GM18873 (cell line): ENCODE measurements around the gene HDAC10.

Experiments
- ATAC-seq: cut with Tn5 transposase; IDR thresholded peaks from one replicate; pipeline ENCODE4 v1.9.1; 2021; ENCODE audit warnings: mild to moderate bottlenecking, moderate library complexity, moderate number of reproducible peaks; ENCODE audit not compliant: unreplicated experiment, low FRiP score

Gene HDAC10, protein sequence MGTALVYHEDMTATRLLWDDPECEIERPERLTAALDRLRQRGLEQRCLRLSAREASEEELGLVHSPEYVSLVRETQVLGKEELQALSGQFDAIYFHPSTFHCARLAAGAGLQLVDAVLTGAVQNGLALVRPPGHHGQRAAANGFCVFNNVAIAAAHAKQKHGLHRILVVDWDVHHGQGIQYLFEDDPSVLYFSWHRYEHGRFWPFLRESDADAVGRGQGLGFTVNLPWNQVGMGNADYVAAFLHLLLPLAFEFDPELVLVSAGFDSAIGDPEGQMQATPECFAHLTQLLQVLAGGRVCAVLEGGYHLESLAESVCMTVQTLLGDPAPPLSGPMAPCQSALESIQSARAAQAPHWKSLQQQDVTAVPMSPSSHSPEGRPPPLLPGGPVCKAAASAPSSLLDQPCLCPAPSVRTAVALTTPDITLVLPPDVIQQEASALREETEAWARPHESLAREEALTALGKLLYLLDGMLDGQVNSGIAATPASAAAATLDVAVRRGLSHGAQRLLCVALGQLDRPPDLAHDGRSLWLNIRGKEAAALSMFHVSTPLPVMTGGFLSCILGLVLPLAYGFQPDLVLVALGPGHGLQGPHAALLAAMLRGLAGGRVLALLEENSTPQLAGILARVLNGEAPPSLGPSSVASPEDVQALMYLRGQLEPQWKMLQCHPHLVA

DNA sequence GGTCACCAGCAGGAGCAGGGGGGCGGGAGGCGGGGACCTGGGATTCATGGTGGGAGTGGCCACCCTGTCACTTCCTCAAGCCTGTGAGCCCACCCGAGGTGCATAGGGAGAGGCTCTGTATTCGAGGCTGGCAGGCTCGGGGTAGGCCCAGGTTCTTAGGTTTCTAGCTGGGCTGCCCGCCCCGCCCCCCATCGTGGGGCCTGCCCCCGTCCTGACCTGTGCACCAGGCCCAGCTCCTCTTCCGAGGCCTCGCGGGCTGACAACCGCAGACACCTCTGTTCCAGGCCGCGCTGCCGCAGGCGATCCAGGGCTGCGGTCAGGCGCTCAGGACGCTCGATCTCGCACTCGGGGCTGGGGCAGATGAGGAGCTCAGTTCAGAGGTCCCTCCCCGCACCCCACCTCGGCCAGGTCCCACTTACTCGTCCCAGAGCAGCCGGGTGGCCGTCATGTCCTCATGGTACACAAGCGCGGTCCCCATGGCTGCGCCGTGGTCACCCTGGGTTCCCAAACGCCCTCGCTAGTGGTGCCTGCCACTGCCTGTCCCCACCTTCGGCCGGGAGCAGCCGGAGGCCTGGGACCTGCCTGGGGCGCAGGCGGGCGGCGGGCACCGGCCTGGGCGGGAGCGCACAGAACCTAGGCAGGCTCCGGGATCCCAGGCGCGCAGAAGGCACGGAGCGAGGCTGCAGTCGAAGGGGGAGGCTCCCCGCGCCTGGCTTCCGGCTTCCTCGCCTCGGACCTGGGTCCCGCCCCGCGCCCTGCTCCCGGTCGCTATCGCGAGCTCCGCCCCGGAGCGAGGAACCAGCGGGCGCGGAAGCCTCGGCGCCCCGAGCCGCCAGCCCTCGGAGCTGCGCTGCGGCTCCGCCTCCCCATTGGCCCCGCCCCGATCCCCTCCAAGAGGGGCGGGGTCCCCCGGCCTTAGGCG, at the start of gene HDAC10:
Gene HDAC10 (minus strand): TSS at position 711 of the 922 bp plus-strand sequence. CDS start 233 bp downstream, at position 478.
- ATAC-seq: no peak

DNA sequence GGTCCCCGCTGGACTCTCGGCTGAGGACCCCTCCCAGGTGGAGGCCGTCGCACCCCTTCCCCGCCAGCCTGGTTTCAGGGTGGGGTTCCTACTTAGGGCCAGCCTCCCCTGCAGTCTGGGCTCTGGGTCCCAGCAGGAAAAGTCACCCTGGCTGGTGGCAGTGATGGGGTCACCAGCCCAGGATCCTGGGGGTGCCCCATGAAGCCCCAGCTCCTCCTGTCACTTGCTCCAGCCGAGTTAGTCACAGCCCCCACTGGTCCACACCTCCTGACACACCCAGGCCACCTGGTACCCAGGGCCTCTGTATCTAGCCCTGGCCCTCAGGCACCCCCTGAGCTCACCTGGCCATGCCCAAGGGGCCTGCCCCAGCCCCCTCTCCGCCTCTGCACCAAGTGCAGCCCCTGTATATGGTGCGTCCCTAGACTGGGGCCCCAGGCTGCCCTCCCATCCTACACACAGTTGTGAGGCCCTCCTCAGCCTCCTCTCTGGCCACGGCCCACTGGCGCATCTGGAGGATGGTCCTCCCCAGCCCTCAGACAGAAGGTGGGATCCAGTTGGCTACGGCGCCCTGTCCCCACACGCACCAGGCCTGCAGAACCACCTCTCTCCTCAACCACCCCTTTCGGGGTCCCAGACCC, 49.7 kb upstream of the HDAC10 start:
- no peak for ATAC-seq

DNA sequence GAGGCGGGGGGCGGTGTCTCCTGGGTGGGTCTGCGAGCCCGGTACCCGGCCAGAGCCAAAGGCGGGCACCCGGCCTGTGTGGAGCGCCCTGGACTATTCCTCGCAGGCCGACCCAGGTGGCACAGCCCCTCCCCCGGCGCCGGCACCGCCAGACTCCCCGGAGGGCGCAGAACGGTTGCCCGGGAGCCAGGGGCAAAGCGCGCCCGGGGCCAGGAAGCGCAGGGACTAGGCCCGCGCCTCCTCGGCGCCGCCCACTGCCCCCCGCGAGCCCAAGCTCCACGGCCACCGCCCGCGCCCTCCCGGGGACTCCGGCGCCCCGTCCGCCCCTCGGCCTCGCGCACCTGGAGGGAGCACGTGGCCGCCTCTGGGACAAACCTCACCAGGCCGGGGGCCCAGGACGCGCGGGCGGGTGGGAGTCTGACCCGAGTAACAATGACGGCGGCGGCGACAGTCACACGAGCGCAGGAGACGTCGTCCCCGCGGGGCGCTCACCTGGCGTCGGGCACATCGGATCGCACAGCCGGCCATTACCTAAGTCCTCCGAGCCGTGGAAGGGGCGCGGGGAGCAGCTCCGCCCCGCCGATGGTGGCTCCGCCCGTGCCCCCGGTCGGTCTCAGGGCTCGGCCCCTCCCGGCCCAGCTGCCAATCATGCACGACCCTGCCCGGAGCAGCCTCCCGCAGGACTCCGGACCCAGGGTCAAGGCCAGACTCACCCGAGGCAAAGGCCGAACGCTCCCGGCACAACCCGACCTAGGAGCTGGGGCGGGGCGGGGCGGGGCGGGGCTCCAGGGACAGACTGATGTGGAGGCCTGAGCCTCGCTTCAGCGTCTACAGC, 48.9 kb upstream of the HDAC10 start:
- no peak for ATAC-seq

DNA sequence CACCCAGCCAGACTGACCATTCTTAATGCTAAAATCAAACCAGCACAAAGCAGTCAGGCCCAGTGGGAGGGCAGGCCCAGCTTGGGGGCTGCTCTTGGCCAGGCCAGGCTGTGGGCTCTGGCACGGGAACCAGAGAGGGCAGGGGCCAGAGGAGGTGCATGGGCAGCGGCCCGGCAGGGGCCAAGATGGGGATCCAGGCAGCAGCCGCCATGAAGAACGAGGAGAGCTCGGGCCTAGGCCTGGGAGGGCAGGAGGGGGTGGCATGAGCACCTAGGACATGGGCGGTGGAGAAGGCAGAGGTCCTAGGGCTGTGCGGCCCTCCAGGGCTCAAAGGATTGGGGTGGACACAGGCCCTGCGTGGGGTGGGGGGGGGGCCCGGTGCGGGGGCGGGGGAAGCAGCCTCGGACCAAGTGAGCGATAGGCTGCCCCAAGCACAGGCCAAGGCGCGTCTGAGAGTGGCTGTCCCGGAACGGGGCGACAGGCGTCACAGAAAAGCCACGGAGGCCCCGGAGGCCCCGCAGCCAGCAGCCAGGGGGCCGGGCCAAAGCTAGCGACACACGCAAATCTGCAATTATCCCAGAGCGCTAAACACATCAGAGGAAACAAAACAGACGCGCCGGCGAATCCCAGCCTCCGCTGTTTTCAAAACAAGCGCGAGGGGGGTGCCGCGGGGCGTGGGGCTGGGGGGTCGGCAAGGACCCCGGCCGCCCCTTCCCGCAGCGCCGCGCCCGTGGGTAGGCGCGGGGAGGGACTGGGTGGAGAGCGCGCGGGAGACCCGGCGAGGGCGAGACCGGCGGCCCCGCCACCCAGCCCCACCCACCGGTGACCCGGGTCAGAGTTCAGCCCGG, 48.1 kb upstream of the HDAC10 start:
- ATAC-seq: no peak

DNA sequence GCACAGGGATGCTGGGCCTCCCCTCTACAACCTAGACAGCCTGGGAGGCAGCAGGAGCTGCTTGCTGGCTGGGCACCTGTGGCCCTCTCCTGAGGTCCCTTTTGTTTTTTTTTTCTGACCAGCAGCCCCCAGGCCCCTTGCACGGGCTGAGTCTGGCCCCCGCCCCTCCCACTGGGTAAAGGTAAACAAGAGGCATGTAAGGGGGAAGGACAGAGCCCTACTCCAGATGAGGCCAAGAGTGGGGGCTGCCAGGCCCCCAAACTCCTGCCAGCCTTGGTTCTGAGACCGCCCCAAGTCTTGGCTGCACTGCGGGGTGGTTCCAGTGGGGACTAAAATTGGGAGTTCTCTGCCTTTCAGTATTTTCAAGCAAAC, 47.2 kb upstream of the HDAC10 start:
- ATAC-seq: no peak

DNA sequence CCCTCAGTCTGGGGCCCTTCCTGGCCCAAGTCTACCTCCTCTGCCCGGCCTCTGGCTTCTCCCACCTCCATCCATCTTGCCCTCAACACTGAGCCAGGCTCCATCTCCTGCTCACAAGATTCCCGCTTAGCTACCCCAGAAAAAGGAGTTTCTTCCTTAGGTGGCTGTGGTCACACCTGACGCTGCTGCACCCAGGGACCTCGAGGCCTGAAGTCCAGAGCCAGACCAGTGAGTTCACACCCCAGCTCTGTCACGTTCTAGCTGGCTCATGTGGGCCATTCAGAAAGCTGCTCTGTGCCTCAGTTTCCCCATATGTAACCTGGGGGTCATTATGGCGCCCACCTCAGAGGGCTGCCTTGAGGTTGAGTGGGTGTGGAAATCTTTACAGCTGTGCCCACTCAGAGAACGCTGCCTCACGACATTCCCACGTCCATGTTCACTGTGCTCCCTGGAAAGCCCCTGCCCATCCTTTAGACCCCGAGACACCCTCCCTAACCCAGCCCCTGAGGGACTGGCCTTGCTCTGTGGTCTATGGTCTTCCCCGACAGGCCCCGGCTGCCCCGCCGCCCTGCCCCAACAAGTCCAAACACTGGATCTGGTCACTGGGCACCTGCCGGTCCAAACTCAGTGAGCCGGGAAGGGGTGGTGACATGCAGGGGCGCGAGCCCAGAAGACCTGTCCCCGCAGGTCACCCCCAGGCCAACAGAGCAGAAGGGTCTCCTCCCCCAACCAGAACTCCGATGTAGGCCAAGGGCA, 46.6 kb upstream of the HDAC10 start:
- ATAC-seq: no peak

DNA sequence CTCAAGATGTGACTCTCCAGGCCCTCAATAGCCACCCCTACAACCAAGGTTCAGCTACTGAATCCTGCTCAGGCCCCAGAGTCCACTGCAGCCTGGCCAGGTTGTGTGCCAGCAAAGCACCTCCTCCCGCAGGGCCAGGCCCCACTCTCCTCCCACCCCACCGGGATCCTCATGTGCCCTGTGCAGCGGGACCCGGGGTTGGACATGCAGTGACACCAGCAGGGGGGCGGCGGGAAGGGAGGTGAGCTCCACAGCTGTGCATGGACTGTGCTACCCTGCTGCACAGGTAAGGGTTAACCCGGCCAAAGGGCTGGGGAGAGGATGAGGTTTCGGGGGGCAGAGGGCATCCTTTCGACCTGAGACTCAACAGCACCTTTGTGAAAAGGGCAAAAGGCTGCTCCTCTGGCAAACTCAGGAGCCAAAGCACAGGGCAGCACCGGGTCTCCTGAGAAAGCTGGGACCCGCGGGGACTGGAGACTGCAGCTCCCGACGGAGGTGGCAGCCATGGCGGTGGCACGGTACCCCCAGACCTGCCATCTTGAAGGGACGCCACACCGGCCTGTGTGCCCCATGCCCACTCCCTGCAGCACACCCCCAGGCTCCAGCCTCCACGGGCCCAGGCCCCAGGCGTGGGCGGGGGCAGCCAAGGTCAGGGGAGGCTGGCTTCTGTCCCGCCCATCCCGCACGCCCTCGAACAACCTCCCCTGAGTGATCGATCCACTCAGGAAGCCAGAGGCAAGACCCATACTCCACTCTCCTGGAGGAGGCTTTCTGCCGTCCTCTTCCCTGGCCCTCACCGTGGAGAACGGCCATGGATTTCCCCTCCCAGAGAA, 45.8 kb upstream of the HDAC10 start:
- ATAC-seq: no peak

DNA sequence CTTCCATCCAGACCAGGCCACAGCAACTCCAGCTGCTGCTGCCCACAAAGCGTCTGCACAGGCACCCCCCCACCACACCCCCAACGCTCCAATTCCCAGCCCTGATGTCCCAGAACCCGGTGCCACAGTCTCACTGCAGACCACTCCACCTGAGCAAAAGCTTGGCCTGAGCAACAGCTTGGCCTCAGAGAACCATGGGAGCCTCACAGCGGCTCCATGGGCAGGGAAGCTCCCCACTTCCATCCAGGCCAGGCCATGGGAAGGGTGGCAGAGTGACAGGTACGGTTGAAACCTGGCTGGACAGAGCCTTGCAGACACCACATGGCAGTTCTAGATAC, 43.2 kb upstream of the HDAC10 start:
- ATAC-seq: no peak

DNA sequence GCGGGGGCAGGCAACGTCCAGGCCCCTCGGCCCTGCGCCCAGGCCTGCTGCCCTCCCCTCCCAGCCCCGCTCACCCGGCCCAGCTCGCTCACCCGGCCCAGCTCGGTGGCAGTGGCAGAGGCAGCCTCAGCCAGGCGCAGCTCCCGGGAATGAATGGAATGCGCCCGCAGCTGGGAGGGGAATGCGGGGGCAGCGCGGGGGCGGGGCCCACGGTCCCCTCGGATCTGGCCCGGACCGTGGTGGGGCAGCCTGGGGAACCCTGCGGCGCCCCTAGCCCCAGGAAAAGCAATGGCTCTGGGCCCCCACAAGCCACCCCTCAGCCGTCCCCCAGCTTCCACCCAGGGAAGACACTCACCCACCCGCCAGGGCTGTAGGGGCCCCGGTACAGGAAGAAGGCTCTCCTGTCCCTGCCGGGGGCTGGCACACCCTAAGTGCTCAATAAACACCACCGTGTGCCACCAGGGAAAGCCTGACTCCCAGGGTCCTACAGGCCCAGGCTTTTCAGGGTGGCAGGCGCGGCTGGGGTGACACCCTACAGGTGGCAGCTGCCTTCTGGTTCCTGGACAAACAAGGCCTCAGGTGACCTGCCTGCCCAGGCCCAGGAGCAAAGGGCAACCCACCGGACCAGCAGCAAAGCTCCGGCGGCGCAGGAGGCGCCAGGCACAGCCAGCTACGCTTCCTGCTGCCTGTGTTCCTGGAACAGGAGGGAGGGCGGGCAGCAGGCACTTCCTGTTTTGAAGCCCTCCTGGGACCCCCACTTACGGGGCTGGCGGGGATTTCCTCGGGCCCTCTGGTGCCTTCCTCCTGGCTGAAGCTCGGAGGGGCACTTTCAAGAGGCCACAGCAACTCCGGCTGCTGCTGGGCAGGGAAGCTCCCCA, 42.6 kb upstream of the HDAC10 start:
- no peak for ATAC-seq

DNA sequence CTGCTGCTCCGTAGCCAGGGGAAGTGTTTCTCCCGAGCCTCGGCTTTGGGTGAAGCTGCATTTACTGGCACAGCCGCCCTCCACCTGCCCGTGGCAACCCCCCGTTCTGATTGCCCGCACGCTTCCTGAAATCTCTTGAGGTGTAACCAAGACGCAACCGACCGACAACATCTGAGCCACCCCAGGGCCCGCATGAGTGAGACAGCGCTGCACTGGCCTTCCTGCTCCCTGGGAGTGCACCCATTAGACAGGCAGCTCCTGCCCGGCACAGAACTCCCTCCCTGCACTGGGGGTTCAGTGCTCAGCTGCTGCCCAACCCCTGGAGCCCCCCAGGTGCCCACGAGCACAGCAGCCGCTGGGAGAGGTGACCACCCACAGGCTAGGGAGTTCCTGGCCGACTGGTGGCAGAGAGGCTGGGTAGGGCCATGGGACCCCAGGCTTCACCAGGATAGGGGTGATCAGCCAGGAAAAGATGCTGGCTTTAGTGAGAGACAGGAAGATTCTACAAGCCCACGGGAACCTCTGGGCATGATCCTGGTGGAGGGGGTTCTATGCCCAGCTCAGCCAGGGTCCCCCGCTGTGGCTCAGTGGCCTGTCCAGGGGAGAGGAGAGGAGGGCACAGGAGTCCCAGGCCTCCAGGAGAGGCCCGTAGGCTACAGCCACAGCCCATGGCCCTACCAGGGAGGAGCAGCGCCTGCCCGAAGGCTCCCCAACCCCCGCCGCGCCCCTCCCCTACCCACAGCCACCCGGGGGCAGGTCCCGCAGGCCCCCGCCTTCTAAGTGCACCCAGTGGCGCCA, 41.8 kb upstream of the HDAC10 start:
- ATAC-seq: no peak

DNA sequence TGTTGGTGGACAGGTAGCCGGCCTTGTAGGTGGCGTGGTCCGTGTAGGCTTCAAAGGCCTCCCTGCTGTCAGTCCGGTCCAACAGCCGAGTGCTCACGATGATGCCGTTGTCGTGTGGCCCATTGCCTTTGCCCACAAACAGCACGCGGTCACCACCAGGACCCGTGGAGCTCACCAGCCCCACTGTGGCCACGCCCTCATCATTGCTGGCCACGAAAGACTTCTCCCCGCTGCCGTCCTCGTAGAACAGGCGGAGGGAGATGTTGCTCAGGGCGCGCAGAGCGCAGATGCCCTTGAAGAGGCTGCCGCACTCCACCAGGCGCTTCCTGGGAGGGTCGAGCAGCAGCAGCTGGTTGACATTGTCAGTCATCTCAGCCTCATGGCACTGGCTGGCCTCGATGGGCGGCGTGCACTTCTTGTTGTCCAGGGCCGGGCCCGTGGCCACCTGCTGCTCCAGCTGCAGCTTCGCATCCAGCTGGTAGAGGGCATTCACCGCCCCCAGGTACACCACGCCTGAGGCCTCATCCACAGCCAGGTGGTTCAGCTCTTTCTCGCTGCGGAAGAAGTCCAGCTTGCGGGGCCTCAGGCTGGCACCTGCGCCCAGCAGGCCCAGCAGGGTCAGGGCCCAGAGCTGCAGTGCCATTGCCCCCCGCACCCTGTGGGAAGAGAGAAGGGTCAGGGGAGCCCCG, 39.0 kb upstream of the HDAC10 start:
- no peak for ATAC-seq

DNA sequence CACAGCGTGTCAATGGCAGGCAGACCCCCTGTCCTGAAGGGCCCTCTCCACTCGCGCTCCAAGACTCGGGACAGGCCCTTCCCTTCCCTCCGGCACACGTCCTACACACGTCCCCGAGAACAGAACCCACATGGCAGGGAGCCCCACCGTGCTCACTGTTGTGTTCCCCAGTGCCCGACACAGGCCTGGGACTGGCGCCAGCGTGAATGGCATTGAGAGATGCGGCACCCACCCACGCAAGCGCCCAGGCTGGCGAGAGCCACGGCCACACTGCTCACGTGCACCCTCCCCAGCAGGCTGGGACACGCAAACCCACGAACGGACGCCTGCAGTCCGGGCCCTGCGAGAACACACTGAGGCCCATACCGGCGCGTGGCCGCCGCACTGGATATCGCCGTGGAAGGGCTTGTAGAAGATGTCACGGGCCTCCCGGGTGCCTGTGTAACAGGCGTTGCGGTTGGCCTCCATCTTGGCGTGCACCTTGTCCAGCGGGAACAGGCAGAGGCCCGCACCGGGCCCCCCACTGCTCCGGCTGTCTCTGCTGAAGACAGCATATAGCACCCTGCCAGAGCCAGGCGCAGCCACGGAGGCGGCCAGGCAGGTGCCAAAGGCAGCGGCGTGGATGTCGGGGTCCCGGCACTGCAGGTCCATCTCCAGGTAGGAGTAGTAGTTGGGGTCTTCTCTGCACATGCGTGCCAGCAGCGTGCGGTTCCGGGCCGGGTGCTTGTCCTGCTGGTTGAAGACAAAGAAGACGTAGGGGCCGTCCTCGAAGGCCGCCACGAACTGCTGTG, 38.3 kb upstream of the HDAC10 start:
- no peak for ATAC-seq

DNA sequence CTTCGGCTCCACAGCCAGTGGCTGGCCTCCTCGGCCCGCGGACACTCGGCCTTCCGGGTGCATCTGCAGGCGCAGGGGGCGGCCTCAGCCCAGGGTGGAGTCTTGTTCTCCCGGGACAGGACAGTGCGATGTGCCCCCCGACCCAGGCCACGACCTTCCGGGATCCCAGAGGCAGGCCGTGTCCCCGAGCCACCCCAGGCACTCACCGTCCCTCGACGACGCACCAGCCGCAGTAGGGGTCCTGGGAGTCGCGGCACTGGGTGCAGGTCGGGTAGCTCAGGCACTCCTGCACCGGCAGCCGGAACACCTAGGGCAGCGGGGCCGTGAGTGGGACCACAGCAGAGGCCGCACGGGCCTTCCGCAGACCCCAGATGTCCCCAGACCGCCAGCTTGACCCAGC, 36.7 kb upstream of the HDAC10 start:
- no peak for ATAC-seq

DNA sequence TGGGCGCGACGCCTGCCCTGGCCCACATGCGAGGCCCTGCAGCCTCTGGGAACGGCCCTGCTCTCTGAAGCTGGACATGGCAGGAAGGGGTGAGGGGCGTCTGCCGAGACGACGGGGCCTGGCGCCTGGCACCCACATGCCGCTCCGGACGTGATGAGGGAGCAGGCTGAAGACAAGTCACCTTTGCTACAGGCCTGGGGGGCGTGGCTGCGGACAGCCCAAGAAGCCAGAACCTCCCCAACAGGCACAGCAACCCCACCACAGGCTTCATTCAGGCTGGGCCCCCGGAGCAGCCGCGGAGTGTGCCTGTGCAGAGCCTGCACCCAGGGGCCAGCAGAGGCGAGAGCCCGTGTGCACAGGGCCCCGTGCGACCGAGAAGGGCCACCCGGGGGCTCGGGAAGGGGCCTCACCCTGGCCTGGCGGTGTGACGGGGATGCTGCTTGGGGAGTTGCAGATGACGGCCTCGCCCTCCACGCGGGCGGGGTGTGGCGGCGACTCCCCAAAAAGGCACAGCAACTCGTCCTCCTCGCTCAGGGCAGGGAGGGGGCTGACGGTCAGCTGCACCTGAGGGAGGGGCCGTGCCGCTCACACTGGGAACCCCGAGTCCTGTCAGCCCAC, 35.7 kb upstream of the HDAC10 start:
- no peak for ATAC-seq
